GM06990 (cell line): ENCODE measurements around the gene GALNS.

Experiments
- DNase-seq: peaks from one replicate; pipeline ENCODE4 v3.0.0-alpha.2; 2011; ENCODE audit not compliant: insufficient read length; ENCODE audit errors: extremely low read depth
- H3K27me3 ChIP-seq: replicated peaks from 2 replicates; pipeline ENCODE4 v1.6.0; 2011; ENCODE audit warnings: low read length; ENCODE audit not compliant: control insufficient read depth, insufficient read depth
- H3K36me3 ChIP-seq: 2 replicates; pipeline ENCODE4 v1.5.1; 2011; ENCODE audit warnings: low read length; ENCODE audit not compliant: control insufficient read depth, insufficient read depth
- H3K4me3 ChIP-seq: replicated peaks from 2 replicates; pipeline ENCODE4 v1.5.1; 2011; ENCODE audit warnings: low read depth, mild to moderate bottlenecking, control low read depth, low read length
- TF ChIP-seq, protein P1 (sequence below): IDR thresholded peaks from 2 replicates; pipeline ENCODE4 v1.5.1; 2011; ENCODE audit warnings: low read length, control low read depth, mild to moderate bottlenecking, inconsistent platforms; ENCODE audit not compliant: insufficient read depth, poor library complexity, severe bottlenecking

The GALNS gene

DNA sequence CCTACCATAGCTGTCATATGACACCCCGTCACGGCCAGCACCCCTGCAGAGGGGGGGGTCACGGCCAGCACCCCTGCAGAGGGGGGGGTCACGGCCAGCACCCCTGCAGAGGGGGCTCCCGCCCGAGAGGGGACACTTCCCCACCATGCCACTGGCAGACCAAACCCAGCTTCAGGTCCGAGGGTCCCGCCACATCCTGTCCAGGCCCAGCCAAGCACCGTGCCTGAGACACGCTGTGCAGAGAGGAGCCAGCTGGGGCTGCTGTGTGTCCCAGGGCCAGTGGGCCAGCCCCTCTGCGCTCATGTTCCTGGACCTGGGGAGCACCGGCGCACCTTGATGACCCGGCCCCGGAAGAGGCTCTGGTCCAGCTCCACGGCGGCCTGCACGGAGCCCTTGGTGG lies 7.8 kb upstream of the GALNS start:
- Histone ChIP-seq H3K36me3 (peaks cover 12% of the 10 kb centered on the region), H3K27me3 (no peaks in the 10 kb centered on the region; the same call in 1 of the 2 replicates), H3K4me3 (no peak overlapping the region)
- TF ChIP-seq, protein P1, sequence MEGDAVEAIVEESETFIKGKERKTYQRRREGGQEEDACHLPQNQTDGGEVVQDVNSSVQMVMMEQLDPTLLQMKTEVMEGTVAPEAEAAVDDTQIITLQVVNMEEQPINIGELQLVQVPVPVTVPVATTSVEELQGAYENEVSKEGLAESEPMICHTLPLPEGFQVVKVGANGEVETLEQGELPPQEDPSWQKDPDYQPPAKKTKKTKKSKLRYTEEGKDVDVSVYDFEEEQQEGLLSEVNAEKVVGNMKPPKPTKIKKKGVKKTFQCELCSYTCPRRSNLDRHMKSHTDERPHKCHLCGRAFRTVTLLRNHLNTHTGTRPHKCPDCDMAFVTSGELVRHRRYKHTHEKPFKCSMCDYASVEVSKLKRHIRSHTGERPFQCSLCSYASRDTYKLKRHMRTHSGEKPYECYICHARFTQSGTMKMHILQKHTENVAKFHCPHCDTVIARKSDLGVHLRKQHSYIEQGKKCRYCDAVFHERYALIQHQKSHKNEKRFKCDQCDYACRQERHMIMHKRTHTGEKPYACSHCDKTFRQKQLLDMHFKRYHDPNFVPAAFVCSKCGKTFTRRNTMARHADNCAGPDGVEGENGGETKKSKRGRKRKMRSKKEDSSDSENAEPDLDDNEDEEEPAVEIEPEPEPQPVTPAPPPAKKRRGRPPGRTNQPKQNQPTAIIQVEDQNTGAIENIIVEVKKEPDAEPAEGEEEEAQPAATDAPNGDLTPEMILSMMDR = no peak
- no peak for DNase-seq

DNA sequence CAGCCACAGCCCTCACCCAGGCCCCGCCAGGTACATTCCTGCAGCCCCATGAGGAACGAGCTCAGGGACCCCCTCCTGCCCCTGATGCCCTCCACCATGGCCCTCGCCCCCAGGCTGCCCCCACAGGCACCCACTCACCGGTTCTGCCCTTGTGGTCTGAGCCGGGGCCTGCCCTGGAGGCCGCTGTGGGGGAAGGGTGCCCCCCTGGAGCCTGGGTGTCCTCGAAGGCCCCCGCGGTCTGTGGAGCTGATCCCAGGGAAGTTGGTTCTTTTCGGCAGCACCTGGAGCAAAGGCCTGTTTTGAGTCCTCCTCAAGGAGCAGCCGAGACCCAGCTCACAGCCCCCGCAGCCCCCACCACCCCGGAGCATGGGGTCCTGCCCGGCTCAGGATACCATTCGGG lies 7.4 kb upstream of the GALNS start:
- peaks cover 15% of the 10 kb centered on the region for H3K36me3 ChIP-seq
- TF ChIP-seq, protein P1 = no peak
- no peaks in the 10 kb centered on the region; the same call in 1 of the 2 replicates for H3K27me3 ChIP-seq
- no peak for DNase-seq
- H3K4me3 ChIP-seq = no peak overlapping the region

DNA sequence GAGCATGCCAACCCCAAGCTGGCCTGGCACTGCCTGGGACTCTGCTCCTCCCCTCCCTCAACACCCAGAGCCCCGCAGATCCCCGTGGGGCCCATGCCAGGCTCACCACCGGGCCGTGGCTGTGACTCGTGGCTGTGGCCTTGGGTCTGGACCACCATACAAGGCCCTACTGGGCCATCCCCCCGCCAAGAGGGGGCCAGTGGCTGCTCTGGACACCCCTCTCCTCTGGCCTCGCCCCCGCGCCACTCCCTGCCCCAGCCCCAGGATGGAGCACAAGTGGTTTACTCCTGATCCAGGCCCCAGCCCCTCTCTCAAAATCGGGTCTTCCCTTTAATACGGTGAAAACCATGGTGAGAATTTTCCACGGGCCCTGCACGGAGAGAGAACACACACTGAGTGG lies 6.7 kb upstream of the GALNS start:
- H3K27me3 ChIP-seq = no peaks in the 10 kb centered on the region; the same call in 1 of the 2 replicates
- no peak overlapping the region for H3K4me3 ChIP-seq
- TF ChIP-seq, protein P1 = no peak
- H3K36me3 ChIP-seq = peaks cover 15% of the 10 kb centered on the region
- DNase-seq = no peak

DNA sequence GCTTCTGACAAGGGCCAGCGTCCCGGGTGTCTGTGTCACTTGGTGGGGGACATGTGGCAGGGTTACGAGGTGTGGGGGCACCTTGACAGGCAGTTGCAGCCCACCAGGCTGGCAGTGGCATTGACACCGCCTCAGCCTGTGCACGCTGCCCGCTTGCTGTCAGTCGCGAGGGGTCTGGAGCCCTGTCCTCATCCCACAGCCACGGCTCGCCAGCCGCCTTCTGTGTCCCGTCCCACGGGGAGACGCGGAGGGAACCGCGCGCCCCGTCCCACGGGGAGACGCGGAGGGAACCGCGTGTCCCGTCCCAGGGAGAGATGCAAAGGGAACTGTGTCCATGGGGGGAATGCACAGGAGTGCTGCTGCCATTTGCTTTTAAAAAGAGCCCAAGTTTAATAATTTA lies 6.2 kb upstream of the GALNS start:
- no peaks in the 10 kb centered on the region; the same call in 1 of the 2 replicates for H3K27me3 ChIP-seq
- TF ChIP-seq, protein P1 = no peak
- H3K36me3 ChIP-seq = peaks cover 15% of the 10 kb centered on the region
- H3K4me3 ChIP-seq = no peak overlapping the region
- no peak for DNase-seq

- TF ChIP-seq, protein P1 = no peak
- no peak for DNase-seq
- Histone ChIP-seq H3K27me3 (no peaks in the 10 kb centered on the region; the same call in 1 of the 2 replicates), H3K36me3 (peaks cover 15% of the 10 kb centered on the region), H3K4me3 (no peak overlapping the region)
These were observed 4.6 kb upstream of the GALNS start for GRCh38 chr16:88861359-88861758.
